IPS DF 19.7 (cell line): ENCODE measurements around the gene CYTH3.
"Not testable (repeated sequence)": the region's sequence is repeated elsewhere in the genome, so short reads cannot be mapped to it uniquely, and the experiment has no call there.

ENCODE experiments used
- DNase-seq: peaks from one replicate; pipeline ENCODE4 v3.0.0-alpha.2; 2013; ENCODE audit warnings: low read depth, low spot score

The CYTH3 gene

GRCh38 chr7:6197801-6198551 lies 74.4 kb downstream of the CYTH3 start:
- DNase-seq = no peak

- no peak for DNase-seq
Observed at GRCh38 chr7:6193709-6194108, 78.7 kb downstream of the CYTH3 start.

- not testable (repeated sequence) for DNase-seq
Observed at GRCh38 chr7:6190563-6190962, 81.9 kb downstream of the CYTH3 start.

- DNase-seq = no peak
Observed at GRCh38 chr7:6188389-6188788, 84.0 kb downstream of the CYTH3 start.

GRCh38 chr7:6186577-6186976 lies 85.8 kb downstream of the CYTH3 start:
- DNase-seq = no peak

- DNase-seq = no peak
Observed at GRCh38 chr7:6182993-6183392, 89.4 kb downstream of the CYTH3 start.

- DNase-seq = no peak
Observed at GRCh38 chr7:6181136-6181535, 91.3 kb downstream of the CYTH3 start.

GRCh38 chr7:6180344-6180725 lies 92.1 kb downstream of the CYTH3 start:
- DNase-seq = no peak

GRCh38 chr7:6179620-6180343 lies 92.6 kb downstream of the CYTH3 start:
- DNase-seq = no peak

- no peak for DNase-seq
Observed at GRCh38 chr7:6178298-6179029, 94.0 kb downstream of the CYTH3 start.

GRCh38 chr7:6175645-6176044 lies 96.8 kb downstream of the CYTH3 start:
- DNase-seq = no peak

GRCh38 chr7:6172910-6173295 lies 99.5 kb downstream of the CYTH3 start:
- DNase-seq = no peak

- no peak for DNase-seq
Observed at GRCh38 chr7:6172224-6172909, 100.1 kb downstream of the CYTH3 start.

- DNase-seq = peak; percentile 45
Observed at GRCh38 chr7:6171532-6172223, 100.7 kb downstream of the CYTH3 start.

- no peak for DNase-seq
Observed at GRCh38 chr7:6170571-6171531, 101.6 kb downstream of the CYTH3 start.

- no peak for DNase-seq
Observed at GRCh38 chr7:6169805-6170520, 102.5 kb downstream of the CYTH3 start.

- no peak for DNase-seq
Observed at GRCh38 chr7:6168477-6168868, 104.0 kb downstream of the CYTH3 start.

GRCh38 chr7:6167587-6168476 lies 104.6 kb downstream of the CYTH3 start:
- DNase-seq = no peak
